Stimulated activated CD8-positive, alpha-beta memory T cell treated with anti-CD3 and anti-CD28 coated beads, Interleukin-12 subunit alpha, Interleukin-12 subunit beta, amount 100 ng/mL, for 4 hours (primary cell): Measurements from ENCODE around the gene PIP4K2A.

Experiments
- DNase-seq: peaks from one replicate; pipeline ENCODE4 v3.0.0-alpha.2; 2020; ENCODE audit warnings: low read depth

The PIP4K2A gene

DNA sequence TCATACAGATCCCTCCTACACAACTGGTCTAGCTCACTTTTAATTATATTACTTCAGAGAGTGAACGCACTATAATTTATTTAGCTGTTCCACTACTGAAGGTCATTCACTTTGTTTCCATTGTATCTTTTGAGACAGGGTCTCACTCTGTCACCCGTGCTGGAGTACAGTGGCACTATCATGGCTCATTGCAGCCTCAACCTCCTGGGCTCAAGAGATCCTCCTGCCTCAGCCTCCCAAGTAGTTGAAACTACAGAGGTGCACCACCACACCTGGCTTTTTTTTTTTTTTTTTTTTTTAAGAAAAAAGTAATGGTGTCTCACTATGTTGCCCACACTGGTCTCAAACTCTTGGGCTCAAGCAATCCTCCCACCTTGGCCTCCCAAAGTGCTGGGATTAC, 49.0 kb downstream of the PIP4K2A start:
- DNase-seq = no peak

DNA sequence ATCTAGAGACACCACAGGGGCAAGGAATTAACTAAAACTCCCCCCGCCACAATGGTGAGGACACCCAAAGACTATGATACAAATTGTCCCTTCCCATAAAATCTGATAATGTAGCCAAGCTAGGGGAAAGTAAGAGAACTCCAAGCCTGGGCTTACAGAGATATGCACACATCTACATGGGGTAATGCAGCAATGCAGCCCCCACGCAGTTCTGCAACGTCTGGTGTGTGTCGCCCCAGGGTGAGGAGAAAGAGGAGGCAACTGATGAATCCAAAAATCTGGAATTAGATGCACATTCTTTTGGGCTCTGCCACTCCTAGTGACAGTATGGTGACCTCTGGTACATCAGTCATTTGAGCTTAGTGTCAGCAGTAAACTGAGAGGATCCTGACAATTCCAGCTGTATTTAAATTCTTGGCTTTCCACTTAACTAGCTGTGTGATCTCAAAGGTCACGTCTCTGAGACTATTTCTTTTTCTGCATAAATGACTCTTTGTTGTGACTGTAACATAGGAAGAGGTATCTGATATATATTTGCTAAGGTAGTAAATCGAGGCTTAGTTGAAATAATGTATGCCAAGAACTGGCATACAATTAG, 51.5 kb downstream of the PIP4K2A start:
- no peak for DNase-seq

DNA sequence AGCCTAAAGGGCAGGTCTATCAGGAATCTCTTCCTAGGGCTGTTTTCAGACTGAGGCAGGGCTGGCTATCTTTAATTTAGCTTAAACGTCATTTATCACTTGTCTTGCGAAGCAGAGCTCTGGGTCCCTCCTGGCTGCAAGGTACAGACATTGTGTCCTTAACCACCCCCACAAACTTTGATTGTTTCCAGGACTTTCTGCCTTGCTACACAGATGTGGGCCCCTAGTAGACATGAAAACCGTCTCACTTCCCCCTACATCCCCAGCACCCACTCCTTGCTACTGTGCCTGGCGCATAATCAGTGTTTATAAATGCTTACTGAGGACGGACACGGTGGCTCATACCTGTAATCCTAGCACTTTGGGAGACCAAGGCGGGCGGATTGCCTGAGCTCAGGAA, 54.5 kb downstream of the PIP4K2A start:
- DNase-seq = no peak

DNA sequence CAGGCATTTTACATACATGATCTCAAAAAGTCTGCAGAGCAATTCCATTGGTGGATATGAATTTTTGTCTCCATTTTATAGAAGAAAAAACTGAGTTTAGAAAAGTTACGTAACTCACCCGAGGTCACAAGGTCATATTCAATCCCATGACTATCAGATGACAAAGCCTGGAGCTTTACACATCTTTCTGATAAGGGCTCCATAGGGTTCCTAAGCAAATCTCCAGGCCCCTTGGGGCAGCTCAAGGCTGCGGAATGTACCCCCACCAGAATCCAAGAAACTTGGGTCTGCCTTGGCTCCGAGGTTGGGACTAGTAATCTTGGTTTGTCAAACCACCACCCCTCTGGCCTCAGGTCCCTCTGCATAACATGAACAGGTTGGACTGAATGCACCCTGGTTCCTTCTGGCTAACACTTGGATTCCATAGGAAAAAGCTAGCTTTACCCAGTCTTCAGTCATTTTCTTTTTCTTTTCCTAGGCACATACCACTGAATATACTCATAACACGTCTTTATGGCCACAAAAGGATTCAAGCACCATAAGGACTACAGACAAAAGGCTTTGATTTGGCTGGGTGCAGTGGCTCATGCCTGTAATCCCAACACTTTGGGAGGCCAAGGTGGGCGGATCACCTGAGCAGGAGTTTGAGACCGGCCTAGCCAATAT, 55.5 kb downstream of the PIP4K2A start:
- DNase-seq = no peak

DNA sequence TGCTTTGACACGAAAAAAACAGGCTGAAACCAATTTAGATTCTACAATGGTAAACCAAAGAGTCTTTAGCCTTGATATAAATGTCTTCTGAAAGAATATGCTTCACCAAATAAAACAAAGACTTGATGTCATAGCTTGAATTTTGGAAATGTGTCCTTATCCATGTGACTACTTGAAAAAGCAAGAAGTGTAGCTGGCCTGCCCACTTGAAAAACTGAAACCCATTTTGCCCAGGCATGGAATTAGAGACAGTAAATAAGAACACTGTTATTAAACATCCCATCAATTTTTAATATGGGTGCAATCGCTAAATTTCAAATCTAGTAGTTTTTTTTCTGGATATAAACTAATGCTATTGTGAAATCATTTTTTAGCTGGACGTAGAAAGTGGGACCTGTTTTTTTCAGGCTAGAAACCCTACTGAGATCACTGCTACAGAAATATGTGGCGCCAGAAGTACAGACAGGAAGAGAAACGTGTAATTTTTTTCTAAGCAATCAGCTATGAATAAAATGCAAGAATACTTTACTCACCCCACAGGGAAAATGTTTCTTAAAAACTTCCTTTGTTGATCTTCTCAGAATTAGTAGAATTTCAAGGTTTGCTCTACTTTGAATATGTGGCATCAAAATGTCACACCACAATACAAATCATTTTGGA, 56.7 kb downstream of the PIP4K2A start:
- no peak for DNase-seq

DNA sequence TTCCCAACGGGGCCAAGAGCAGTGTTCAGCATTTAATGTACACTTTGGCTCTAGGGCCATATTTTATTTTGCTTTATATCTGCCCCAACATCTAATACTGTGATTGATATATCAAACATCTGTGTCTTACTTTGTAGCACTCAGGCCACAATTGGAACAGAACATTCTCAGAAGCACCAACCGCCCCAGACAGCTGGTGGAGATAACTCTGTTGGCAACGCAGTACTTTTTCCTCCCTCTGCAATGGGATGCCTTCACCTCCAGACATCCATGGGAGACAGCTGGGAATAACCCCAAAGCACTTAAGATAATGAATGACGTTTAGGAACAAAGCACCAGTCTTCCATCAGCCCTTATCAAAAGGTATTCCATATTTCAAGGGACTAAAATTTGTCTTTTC, 57.4 kb downstream of the PIP4K2A start:
- DNase-seq = no peak

DNA sequence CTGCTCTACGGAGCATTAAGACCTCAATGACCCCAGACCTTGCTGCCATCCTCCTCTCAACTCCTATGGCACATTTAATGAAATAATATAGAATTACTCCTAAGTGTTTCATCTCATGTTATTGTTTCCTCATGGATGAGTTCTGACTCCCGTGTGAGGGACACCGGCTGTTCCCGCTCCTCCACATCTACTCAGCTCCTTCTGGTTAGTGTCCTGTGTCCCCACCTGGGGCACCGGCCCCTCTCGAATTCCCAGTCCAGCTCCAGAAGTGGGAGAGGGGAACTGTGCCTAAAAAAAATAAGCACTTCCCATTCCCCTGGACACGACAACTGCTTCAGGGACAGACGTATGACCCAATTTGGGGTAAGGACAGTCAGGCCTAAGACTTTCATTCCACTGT, 58.3 kb downstream of the PIP4K2A start:
- DNase-seq = no peak

DNA sequence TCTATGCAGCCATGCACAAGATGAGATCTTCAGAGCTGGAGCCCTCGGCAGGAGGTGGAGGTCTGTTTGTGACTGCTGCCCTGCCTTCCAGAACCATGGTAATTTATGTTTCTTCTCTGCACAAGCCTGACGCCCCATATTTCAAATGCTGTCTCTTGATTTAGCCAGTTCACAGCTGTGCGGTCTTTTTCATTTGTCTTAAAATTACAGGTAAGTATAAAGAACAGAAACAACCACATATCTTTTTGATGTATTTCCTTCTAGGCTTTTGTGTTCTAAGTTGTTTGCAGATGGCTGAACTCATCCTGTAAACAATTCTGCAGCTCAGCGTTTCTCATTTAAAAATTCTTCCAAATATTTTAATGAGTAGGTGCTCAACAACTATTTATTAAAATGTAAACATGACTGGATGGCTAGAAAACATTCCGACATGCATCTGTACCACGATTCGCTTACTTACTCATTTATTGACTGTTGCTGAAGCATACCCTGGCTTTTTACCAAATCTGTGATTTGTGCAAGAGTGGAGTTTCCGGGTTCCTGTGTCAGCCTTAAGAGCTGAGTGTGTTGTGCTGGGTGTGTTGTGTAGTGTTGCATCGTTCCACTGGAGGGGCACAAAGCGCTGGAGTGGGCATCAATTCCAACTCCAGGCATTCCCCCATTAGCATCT, 58.9 kb downstream of the PIP4K2A start:
- DNase-seq = no peak

DNA sequence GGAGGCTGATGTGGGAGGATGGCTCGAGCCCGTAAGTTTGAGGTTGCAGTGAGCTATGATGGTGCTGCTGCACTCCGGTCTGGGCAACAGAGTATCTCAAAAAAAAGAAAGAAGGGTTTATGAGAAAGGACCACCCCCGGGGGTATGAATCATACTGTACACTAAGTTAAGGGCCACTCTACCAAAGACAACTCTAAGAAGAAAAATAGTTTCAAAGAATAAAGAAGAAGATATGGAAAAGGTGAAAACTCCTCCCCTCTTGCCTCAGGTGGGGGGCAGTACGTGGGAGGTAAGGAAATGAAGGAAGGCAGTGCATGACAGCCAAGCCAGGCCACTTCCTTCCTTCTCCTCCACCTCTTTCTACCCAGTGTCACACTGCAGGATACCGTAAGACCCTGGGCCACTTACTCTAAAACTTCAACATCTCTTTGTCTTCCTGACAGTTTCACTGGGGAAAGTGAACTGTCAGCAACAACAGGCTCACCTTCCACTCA, 61.3 kb downstream of the PIP4K2A start:
- DNase-seq = no peak

DNA sequence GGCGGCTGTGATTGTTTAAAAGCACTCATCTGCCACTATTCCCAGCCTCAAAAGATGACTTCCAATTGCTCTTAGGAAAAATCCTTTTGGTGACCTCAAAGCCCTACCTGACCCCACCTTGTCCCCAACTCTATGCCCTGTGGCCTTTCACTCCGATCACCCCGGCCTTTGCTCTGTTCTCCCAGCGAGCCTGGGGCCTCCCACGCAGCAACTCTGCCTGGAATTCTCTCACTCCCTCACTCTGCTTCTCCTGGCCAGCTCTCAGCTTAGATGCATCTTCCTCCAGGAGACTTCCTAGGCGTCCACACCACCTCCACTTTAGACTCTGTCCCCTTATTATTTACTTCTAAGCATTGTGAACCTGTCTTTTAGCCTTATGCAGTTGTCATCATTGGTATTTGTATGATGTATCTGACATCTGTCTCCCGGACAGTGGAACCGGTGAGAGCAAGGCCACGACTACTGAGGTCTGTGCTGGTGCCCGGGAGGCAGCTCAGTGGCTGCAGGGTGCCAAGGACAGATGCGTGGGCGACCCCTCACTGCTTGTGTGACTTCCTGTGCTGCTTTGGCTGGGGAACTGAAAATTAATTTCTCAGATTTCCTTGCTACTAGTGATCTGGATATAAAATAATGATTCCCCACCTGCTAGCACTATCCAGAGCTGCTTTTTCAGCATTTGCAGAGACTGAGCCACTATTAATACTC, 63.0 kb downstream of the PIP4K2A start:
- DNase-seq = no peak

DNA sequence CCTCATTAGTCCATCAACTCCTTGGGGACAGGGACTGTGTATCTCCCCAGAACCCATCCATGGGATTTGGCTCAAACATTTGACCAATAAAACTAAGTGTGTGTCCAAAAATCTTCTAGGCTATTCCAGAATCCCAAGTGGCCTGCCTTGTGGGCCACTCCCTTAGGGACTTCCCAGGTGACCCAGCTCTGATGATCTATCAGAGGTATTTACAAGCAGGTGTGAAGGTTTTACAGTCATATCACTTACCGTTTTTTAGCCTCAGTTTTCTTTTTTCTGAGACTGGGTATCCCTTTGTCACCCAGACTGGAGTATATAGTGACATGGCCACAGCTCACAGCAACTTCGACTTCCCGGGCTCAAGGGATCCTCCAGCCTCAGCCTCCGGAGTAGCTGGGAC, 64.4 kb downstream of the PIP4K2A start:
- no peak for DNase-seq

DNA sequence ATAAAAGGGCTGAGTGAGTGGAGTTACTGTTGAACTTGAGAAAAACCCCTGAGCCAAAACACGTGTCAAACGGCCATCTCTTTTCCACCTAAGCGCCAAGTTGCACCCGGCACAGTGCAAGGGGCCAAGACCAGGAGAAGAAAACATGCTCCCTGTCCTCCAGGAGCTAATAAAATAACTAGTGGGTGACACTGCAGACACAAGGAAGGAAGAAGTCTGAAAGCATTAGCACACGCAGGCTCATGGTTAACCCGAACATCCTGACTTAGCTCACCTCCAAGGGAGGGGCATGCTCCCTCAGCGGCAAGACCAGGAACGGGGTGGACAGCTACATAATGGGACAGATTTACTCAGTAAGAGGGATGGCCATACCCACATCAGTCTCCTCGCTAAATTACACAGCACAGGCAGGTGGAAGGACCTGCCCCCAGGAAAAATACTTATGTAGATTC, 65.0 kb downstream of the PIP4K2A start:
- DNase-seq = no peak

DNA sequence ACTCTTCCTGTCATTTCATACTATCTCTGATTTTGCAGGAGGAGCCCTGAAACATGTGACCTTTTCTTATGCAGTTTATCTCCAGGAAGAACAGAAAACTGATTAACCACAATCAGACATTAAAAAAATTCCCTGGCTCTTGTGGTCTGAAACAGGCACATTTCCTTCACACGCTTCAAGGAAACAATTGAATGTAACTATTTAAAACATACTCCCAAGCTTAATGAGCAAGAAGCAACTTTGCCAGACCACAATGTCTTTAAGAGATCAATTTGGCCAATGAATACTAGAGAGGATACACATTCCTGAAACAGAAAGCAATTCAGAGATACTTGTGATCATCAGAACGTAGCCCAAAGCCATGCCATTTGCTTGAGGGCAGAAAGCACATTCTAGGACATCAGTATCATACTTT, 65.8 kb downstream of the PIP4K2A start:
- DNase-seq = no peak

DNA sequence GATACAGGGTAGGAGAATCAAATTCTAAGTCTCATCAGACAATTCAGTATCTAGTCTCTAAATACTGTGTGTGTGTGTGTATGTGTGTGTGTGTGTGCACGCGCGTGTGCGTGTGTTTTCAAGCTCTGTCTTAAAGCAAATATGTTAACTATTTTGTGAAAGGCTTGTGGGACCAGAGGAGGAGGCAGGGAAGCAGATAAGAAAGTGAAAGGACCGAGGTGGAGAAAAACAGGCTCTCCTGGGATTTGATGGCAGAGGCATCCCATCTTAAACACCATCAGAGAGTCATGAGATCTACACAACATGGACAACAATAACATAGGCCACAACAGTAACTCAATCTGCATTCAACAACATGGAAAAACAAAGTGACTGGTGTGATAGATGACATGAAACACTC, 67.1 kb downstream of the PIP4K2A start:
- no peak for DNase-seq

DNA sequence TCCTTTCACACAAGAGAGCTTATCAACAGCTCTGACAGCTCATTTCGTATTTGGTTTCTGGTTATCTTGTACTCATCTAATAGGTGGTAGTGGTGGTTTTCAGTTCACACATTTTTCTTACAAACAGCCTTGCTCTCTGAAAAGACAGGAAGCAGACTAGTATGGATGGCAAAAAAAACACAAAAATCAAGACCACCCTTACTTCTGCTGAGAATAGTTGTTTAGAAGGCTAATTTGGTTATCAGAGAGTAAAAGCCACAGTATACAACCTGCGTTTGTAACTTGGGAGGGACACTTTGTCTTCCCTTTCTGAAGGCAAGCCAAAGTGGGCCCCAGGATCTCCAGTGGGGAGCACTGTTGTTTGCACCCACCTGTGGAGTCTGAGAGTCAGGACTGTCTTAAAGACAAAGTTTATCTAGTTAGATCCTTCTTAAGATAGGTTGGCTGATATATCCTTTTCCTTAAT, 68.0 kb downstream of the PIP4K2A start:
- DNase-seq = no peak

DNA sequence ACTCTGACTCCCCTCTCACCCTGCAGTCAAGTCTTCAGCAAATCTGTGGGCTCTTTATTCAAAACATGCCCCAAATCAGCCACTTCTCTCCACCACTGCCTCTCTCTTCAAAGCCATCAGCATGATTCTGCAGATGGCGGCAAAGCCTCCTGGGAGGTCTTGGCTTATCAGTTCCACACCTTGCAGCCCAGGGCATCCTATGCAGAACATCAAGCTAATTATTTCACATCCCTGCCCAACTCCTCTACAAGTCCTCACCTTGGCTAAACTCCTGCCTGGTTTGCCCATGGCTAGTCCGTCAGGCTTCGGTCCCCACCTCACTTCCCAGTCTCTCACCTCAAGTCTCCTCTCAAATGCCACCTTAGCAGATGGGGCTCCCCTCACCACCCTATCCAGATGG, 70.2 kb downstream of the PIP4K2A start:
- no peak for DNase-seq

DNA sequence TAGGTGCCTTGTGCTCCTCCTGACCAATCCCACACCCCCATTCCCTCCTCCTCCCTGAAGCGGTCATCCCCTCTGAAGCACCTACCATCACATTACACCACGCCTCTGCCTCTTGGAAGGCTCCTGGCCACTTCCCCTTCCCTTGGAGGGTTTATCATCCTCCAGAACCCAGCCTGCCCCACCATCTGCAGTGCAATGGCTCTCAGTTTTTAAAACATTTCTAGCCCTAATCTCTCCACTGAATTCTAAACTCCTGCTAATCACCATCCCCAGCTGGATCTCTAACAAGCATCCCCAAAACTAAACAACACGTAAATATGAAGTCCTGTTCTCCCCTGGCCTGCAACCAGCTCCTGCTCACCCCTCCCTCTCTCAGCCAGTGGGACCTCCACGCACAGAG, 70.6 kb downstream of the PIP4K2A start:
- DNase-seq = no peak

DNA sequence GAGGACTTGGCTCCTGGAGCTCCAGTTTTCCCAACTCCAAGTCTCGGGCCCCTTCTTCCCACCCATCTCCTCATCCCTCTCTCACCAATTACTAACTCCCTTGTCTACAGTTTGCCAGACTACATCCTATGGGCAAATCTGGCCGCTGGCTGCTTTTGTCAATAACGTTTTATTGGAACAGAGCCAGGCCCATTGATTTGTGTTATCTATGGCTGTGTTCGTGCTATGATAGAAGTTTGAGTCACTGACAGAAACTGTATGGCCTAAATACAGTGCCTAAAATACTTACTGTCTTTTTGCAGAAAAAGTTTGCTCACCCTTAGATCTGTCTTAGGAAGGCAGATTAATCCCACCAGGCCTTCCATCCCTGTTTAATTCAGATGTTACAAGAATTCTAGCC, 71.3 kb downstream of the PIP4K2A start:
- DNase-seq = no peak

DNA sequence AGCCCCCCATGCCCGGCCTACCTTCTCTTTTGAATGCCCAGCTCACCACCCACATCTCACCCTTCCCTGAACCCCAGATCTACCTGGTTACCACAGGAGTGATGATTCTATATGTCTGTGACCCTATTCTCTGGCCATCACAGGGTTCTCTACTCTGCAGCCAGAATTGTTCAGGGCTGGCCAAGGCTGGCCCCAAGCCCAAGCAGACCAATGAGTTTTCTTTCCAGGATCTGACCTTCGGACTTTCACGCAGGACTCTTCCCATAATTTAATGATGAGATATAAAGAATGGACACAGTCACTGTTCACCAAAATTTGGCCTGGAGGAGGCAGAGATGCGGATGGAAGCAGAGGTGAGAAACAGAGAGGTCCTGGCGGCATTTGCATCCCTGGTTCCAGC, 72.6 kb downstream of the PIP4K2A start:
- no peak for DNase-seq

DNA sequence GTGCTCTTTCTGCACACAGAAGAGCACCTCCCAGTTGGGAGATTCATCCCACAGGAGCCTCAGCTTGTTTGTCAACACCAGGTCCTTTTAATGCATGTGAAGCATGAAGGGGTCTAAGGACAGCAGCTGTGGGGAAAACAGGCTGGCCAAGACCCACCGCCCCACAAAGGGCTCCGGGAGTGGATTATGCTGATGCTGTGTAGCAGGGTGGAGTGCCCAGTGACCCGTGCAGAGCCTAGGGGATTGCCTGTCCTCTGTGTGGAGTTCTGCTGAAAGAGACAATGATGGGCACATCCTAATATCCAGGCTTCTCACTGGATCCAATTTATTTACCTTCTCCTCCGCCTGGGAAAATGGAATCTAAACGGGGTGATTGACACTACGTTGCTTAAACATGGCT, 74.0 kb downstream of the PIP4K2A start:
- no peak for DNase-seq

DNA sequence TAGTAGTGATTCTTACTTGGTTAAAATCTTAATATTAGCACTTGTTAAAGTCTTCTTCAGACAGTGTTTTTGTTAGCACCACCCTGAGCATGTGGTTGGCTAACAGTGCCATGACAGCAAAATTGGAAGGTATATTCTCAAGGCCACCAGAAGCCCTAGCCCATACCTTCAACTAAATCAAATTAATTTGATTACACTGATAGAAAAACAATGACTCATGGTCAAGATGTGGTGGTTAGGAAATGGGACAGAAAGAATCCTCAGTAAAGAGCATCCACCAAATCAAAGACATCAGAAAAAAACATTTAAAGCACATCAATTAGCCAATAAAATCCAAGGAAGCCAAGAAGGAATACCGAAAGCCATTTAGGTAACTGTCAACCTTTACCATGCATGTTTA, 75.5 kb downstream of the PIP4K2A start:
- no peak for DNase-seq

DNA sequence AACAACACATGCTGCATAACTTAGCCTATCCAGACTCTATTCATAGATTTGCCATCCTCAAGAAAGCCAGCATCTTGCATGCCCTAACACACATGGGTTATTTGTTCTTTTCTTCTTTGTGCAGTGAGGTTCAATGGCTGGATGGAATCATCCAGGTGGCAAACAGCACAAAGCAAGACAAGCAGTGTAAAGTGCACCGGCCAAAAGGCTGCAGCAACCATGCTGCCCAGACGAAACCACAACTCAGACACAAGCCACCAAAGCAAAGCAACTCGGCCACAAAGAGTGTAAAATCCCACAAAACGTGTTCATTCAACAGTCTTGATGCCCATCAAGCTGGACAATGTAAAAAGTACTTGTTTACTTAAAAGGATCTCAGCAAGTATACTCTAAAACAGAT, 76.9 kb downstream of the PIP4K2A start:
- no peak for DNase-seq
